ENCODE measurements around the gene LGI1.

LGI1 gene

GRCh38 chr10:93837822-93838221 lies 80.1 kb downstream of the LGI1 start:
- H3K4me3 ChIP-seq (ENCODE audit: low read depth, low read length), result no peak overlapping the region
- no peak for DNase-seq (ENCODE audit: low read depth)

DNA sequence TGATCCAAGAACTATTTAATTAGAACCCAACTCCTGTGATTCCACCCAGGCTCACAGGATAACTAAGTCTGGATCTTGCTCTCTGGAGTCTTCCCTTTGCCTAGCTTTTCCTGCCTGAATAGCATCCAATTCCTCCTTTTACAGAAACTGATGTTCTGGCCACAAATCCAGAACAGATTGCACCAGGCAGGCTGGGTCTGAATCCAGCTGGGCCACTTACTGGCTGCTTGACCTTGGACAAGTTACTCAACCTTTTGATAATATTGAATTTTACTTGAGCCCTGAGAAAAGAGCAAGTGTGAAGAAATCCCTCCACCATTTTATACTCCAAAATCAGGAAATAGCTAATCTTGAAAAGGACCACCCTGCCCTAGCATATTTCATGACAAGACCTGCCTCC lies 80.5 kb downstream of the LGI1 start:
- DNase-seq (ENCODE audit: low read depth), result no peak
- H3K4me3 ChIP-seq (ENCODE audit: low read depth, low read length), result no peak overlapping the region

DNA sequence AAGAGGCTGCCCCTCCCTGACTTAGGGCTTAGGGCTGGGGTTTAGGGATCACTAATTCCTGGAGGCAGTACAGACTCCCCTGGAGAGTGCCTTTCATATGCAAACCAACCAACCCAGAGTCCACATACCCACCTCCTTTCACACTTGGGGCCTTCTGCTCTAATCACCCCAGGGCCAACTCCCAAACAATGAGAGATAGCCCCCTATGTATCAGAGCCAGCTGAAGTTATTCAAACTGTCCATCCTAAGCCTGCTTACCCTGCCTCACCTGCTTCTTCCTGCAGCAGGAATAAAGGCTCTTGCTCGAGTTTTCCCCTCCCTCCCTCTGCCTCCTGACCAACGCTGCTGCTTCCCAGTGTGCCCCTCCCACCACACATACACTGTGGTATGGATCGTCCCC lies 84.2 kb downstream of the LGI1 start:
- DNase-seq (ENCODE audit: low read depth), result no peak
- no peak overlapping the region for H3K4me3 ChIP-seq (ENCODE audit: low read depth, low read length)

- no peak overlapping the region for H3K4me3 ChIP-seq (ENCODE audit: low read depth, low read length)
- no peak for DNase-seq (ENCODE audit: low read depth)
Measured at GRCh38 chr10:93844979-93845626, 87.4 kb downstream of the LGI1 start.
